ENCODE data around the gene ATXN7L2.
A peak's percentile ranks its signal among the peaks of the same experiment; 100 is the strongest.

The ATXN7L2 gene

DNA sequence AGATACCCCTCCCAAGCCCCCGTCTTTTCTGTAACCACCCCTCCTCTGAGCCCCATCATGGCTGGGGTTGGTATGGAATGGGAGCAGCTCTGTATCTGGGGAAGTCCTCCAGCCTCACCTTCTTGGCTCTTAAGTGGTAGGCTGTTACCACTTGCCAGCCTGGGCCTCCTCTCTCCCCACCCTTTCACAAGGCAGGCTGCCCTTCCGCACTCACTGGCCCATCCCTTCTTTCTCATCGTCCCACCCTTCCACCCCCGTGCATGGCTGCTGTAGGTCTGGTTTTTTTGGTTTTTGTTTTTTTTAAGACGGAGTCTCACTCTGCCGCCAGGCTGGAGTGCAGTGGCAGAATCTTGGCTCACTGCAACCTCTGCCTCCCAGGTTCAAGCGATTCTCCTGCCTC, 15.4 kb downstream of the ATXN7L2 start:
- no peak for DNase-seq

DNA sequence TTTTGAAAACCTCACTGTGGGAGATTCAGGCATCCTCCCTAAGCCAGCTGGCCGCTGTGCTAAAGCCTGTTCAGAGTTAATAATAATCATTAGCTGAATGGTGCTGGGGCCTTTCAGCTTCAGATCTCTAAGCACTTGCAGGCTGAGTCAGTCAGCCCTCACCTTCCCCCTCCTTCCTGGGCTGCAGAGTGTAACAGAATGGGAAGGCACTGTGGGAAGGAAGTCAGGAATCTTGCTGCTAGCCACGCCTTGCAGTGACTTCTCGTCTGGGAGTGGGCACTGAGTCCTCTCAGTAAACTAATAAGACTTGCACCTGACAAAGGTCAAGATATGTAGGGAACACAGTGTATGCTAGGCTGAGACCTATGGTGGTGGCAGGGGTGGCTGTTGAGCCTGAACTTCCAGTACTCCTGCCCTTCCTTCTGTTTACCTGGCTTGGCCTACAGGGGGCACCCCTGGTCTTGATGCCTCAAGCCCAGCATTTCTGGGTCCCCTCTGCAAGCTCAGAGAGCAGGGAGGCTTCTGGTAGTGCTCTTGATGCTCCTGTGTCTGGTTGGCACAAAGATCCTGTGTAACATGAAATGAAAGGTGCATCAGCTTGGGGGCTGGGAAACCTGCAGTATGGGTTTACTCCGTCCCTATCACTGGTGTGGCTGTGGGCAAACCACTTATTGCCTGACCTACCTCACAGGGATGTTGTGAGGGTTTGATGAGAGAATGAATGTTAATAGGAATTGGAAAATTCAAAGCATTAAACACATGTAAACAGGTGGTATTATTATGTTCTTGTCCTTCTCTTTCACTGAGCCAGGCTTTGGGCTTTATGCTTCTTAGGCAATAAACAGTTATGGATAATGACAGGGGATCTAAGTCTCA, 16.2 kb downstream of the ATXN7L2 start:
- DNase-seq, result peak; percentile 55

- DNase-seq, result no peak
Observed at GRCh38 chr1:109500941-109501381, 17.3 kb downstream of the ATXN7L2 start.

DNA sequence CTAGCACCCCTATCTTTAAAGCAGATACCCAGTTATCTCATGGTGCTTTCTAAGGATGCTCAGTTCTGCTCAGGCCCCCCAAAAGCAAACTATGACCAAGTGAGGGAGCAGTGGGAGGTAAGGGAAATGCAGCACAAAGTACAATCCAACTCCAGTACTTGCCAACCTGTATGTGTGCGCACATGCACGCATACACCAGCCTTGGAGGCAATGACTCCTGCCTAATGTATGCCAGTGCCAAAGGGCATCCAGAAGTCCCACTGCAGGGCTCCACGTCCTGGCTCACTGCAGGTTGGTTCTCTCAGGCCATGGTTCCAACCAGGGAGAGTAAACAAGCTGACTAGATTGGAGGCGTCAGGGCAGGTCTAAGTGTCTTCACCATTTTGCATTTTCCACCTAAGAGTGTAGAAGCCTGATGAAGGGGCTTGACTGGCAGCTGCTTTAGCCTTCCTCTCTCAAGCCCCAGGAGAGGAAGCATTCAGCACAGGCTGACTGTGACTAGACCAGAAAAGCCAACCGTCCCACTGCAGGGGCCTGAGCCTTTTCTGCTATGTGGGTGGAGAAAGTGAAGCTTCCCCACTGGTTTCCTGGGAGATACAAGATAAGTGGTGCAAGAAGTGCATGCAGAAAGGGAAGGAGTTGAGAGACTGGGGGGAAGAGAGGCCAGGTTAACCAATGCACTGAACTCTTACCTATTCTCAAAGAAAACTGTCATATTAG, 18.1 kb downstream of the ATXN7L2 start:
- DNase-seq, result no peak

DNA sequence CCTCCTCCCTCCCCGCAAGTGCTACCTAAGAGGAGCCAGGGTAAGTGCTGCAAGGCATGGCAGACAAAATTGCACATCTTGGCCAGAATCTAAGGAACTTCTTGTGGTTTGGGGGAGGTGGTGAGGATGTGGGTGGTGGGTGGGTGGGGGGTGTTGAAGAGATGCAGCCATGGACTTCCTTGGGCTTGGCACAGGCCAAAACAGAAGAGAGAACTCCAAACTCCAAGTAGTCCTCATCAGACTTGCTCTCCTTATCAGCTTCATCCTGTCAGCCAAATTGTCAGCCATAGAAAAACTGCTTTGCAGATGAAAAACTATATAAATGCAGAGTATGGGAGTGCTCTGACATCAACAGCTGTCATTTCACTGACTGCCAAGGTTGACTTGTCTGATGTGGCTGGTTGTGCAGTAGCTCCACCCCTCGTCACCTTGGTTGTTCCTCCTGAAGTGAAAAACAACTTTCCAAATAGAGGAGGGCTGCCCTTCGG, 18.7 kb downstream of the ATXN7L2 start:
- peak; percentile 68 for DNase-seq

DNA sequence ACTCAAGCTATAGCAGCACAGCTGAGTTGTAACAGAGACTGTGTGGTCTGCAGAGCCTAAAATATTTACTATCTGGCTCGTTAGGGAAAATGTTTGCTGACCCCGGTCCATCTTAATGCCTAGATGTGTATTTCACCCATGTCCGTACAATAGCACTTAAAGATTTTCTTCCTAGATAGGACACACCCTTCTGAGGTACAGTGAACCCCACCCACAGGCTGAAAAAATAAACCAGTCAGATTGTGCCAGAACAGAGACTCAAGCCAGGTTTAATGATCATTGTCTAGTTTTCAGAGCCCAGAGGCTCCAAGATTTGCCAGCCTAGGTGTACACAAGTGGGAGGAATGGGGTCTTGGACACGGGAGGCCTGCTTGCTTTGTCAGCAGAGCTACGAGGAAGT, 20.2 kb downstream of the ATXN7L2 start:
- DNase-seq, result no peak

DNA sequence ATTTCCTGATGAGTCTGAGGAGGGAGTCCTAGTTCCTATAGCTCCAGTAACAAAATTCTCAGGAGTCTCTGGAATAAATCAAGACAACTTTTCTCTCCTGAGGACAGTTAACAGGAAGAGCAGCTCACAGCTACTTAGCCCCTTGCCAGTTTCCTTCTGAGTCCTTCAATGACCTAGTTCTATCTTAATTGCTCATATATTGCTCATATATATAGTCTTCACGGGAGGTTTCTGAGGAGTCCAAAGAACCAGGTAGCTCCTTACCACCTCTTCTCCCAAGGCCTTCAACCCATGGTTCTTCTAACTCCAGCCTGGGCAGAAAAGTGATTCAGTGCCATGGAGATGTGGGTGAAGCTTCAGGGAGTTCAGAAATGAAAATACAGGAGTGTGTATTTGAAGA, 21.3 kb downstream of the ATXN7L2 start:
- DNase-seq, result no peak

DNA sequence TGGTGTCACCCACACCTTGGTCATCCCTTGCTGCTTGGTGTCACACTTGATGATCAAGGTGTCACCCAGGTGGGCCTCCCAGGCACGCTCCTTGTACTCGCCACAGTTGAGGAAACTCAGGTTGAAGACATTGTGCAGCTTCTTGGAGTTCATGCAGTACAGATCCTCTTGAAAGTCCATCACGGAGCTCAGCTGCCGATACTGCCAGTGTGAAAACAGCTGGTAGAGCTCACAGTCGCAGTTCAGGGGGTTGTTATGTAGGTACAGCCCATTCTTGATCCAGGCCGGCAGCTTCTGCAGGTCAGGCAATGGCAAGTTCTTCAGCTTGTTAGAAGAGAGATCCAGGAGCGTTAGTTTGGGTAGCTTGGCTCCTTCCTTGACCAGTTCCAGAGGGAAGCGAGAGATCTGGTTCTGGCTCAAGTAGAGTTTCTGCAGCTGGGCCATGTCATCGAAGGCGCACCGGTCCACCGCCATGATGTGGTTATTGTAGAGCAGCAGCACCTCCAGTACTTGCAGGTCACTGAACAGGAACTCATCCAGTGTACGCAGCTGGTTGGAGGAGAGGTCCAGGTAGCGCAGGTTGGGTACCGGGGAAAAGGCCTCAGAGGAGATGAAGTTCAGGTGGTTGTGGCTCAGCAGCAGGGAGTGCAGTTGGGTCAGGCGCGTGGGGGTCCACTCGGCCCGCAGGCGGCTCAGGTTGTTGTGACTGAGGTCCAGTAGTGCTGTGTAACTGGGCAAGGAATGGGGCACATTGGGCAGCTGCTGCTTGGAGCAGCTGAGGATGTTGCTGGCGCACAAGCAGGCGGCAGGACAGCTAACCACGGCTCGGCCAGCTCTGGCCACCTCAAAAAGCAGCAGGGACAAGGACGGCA, 24.5 kb downstream of the ATXN7L2 start:
- DNase-seq, result no peak

DNA sequence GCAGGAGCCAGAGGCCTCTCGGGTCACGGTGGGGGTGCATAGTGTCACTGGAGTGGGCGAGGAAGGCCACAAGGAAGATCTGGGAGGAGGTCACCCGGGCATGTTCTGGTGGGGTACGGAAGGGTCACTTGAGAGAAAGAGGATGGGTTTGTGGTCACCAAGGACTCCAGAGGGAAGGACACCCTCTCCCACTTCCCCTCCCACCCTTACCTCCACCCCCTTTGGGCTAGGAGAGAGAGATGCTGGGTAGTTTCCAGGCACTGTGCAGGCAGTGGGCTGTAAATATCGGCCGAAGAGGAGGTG, 25.1 kb downstream of the ATXN7L2 start:
- no peak for DNase-seq

DNA sequence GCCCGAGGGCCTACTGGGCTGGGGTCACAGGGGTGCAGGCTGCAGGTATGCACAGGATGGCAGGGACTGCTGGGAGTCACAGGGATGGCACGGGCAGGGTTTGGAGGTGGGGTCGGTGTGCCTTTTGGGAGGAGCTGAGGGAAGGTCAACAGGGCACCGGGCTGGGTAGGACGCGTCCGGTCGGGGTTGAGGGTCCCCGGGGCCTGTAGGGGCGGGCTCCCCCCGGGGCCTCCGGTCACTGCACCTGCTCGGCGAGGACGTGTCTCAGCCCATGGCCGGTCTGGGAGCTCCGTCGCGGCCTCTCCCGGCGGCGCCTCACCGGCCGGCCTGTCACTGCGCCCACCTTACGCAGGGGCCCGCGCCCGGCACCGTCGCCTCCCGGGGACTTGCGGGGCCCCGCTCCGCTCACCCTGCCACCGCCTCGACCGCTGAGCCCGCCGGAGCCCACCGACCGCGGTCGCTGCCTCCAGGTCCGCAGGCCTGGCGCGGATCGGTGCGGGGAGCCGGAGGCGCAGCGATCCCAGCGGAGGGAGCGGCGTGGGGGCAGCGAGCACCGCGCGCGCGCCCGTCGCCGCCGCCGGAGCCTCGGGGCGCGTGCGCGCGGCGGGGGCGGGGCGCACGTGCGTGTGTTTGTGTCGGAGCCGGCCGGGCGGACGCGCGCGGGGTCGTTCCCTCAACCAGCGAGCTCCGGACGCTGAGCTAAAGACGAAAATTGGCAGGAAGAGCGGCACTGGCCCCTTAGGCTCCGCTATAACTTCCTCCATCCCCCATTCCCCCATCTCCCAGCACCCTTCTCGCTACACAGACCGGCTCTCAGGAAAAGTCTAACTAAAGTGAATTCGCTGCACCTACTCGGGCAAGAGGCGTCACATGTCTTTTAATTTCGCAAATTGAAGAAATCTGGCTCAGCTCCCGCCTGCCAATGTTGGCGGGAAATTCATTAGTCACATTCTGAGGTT, 25.8 kb downstream of the ATXN7L2 start, which contains the start of gene AMIGO1:
TSS of gene AMIGO1 (minus strand) at position 552 of the 959 bp plus-strand sequence. CDS start 815 bp downstream, outside the sequence.
- peak; percentile 45 for DNase-seq

GRCh38 chr1:109513110-109513710, 29.5 kb downstream of the ATXN7L2 start:
- no peak for DNase-seq

GRCh38 chr1:109514846-109515245, 31.1 kb downstream of the ATXN7L2 start:
- DNase-seq, result no peak

- DNase-seq, result no peak
Observed at GRCh38 chr1:109516872-109517271, 33.2 kb downstream of the ATXN7L2 start.

GRCh38 chr1:109517337-109517736, 33.6 kb downstream of the ATXN7L2 start:
- no peak for DNase-seq

DNA sequence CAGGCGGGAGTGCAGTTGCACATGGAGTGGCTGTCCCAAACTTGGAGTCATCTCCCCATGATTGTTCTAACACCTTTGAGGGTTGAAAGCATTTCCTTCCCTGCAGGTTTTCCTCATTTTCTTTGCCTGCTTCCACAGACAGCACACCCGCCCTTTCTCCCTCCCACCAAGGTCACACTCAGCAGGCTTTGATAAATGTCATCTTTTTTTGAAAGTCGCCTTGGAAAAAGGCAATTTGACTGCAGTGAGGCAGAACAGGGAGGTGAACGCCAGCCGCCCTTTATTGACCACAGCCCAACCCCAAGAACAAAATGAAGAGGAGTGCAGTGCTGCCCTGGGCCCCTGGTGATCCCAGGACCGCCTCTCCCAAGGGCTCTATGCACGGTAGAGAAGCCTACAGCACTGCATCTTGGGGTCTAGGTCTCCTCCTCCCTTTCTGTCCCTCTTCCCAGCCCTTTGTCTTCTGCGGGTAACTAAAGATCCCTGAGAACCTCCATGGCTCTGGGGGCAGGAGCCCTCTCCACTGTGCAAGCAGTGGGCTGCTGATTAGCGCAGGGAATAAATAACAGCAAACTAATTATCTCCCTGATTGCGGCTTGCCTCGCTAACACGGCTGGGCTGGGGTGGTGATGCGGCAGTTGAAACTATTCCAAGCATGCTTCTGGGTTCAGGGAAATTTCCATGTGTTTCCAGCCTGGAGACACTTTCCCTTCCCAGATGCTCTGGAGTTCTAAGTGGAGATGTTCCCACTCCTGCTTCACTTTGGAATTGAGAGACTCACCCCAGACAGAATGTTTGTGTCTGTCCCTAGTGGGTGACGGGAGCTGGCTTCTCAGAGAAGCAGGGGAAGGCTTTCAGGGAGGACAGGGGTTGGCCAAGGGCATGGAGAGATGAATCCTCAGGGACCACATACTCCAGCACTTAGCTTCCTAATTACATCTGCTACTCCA, 37.6 kb downstream of the ATXN7L2 start:
- DNase-seq, result no peak

- no peak for DNase-seq
Observed at GRCh38 chr1:109522026-109522425, 38.3 kb downstream of the ATXN7L2 start.

DNA sequence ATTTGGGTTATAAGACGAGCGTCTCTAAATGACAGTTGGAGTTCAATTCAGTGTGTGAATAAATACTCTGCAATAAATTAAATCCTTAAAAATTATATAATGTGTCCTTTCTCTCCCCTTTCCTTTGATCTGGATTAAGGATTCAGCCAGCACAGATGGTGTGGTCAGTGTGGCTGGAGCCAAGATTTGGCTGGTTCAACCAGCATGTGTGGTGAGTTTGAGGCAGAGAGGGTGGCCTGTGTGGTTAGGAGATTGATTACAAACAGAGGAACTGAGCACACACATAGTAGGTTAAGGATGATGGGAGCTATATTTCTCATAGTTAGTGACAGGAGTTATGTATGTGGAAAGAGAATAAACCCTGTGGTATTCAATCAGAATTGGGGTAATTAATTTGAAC, 40.0 kb downstream of the ATXN7L2 start:
- DNase-seq, result no peak

DNA sequence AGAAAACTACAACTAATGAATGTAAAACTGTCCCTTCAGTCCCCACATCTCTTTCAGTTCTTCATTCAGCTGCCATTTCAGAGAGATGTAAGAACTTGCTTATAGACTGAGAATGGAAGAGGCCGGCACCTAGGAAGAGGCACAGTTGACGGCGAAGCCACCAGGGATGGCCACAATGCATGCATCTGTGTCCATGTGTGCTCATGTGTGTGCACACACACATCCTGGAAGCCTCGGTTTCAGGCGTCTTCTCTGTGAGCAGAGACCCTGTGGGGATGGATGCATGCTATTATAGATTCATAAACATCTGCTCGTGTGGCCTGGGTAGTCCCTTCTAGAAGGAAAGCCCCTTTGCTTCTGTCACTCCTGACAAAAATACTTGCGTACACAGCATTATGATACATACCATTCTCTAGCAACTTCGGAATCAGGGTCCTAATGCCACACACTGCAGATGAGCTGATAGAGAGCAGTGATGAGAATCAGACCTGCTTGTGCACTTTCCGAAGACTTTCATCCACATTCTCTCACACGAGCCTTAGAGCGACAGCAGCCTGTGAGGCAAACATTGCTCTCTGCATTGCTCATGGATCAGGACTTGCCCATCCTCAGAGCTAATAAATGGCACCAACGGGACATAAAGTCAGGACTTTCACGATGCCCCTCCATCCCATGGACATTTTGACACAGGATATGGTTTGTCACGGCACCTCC, 43.5 kb downstream of the ATXN7L2 start:
- no peak for DNase-seq

Measured in CD4-positive, alpha-beta T cell treated with Interferon gamma for 1 hour (primary cell).